Kidney (tissue), 14 donors: ENCODE data around the gene ANKRD11. TPM values are rescaled to one million over a fixed set of nuclear protein-coding genes. Genes with fewer than 3 reads are reported as not detected.
A peak's percentile ranks its signal among the peaks of the same experiment; 100 is the strongest.

ENCODE experiments used
- DNase-seq, 5 donors: peaks; one replicate each; pipeline ENCODE4 v3.0.0-alpha.2; 2013 to 2020
- FAIRE-seq: peaks from 2 replicates; lab custom pipeline; 2012; peaks lifted over from hg19 to GRCh38; lab: Jason Lieb, UNC
- H3K27ac ChIP-seq, 2 donors: one replicate each; pipeline ENCODE4 v1.7.0; 2013; ENCODE audit warnings: low read depth in 2 of 2, low read length in 2 of 2, inconsistent platforms in 1 of 2
- H3K27me3 ChIP-seq: one replicate; pipeline ENCODE4 v1.7.1; 2013; ENCODE audit warnings: low read length, inconsistent platforms; ENCODE audit not compliant: control insufficient read depth, insufficient read depth
- H3K36me3 ChIP-seq, 3 donors: one replicate each; pipeline versions ENCODE4 v1.7.0 to v1.7.1; 2013; ENCODE audit warnings: low read length in 3 of 3, control low read depth in 1 of 3, inconsistent platforms in 1 of 3; ENCODE audit not compliant: insufficient read depth in 3 of 3, control insufficient read depth in 2 of 3
- H3K4me1 ChIP-seq, 3 donors: one replicate each; pipeline versions ENCODE4 v1.7.0 to v1.7.1; 2013; ENCODE audit warnings: low read length in 3 of 3, inconsistent platforms in 1 of 3, low read depth in 1 of 3; ENCODE audit not compliant: control insufficient read depth in 2 of 3, insufficient read depth in 2 of 3
- H3K4me3 ChIP-seq, 3 donors: one replicate each; pipeline versions ENCODE4 v1.7.0 to v1.8.1; 2013; ENCODE audit warnings: low read length in 3 of 3, control low read depth in 1 of 3, inconsistent platforms in 1 of 3
- H3K9ac ChIP-seq, 3 donors: one replicate each; pipeline versions ENCODE4 v1.7.0 to v1.7.1; 2013; ENCODE audit warnings: low read length in 3 of 3, control low read depth in 1 of 3, inconsistent platforms in 1 of 3
- H3K9me3 ChIP-seq, 3 donors: one replicate each; pipeline versions ENCODE4 v1.7.0 to v1.7.1; 2013; ENCODE audit warnings: low read length in 3 of 3, control low read depth in 1 of 3, inconsistent platforms in 1 of 3; ENCODE audit not compliant: control insufficient read depth in 2 of 3, insufficient read depth in 1 of 3
- CTCF ChIP-seq: IDR thresholded peaks from 3 replicates; pipeline ENCODE4 v1.5.1; 2012; ENCODE audit warnings: mild to moderate bottlenecking, moderate library complexity, borderline replicate concordance; ENCODE audit not compliant: insufficient read depth; ENCODE audit errors: extremely low read depth
- intact Hi-C: fragments of 100-400 bp; cut with DNase I; formaldehyde crosslinking; loops from one replicate; pipeline ENCODE4 v1.11.1; 2022
- polyA plus RNA-seq: library from polyadenylated mRNA; stranded (reverse); fragments of 350-450 nt; fragmentation: Illumina TruSeq; extraction: RNeasy Lipid Tissue Mini Kit (QIAGEN cat#74804); gene quantifications from one replicate; pipeline ENCODE4 v1.2.3, GENCODE V29; 2014; ENCODE audit warnings: low read depth, low replicate concordance; ENCODE audit not compliant: insufficient read depth
- total RNA-seq: library from RNA; stranded (reverse); fragmentation: NEBNext Ultra II Directional; extraction: Animal tissue kit (Norgen Biotek cat#: 25700); gene quantifications from one replicate; pipeline ENCODE4 v1.2.1, GENCODE V29; 2021
- donor health status: control.
- donor health status: control.
- donor health status: control.
- donor health status: control.
- donor health status: control.
- donor health status: DM: yes; HTN: yes; CAD: no.
- donor health status: Normal renal cell carcinoma (clear cell type).

The ANKRD11 gene
- total and polyA plus RNA-seq, 2 donors from 2014 or later, result 36.2 to 154 TPM

GRCh38 chr16:89498839-89499238, 8.5 kb upstream of the ANKRD11 start:
- DNase-seq (peak; percentile 57 to 84 (median 71)), FAIRE-seq (no peak)
- Histone ChIP-seq H3K9me3 (no peaks in the 10 kb centered on the region), H3K4me3 (no peak overlapping the region), H3K27me3 (no peaks in the 10 kb centered on the region), H3K9ac (no peak overlapping the region), H3K36me3 (no peaks in the 10 kb centered on the region), H3K27ac (no peak overlapping the region), H3K4me1 (no peaks in the 10 kb centered on the region)
- no peak for TF ChIP-seq CTCF
- intact Hi-C loops, result no loop called here

GRCh38 chr16:89495121-89495520, 4.8 kb upstream of the ANKRD11 start:
- Histone ChIP-seq H3K9ac (no peak overlapping the region), H3K4me3 (no peak overlapping the region), H3K36me3 (no peaks in the 10 kb centered on the region), H3K4me1 (peaks cover 0 to 9% (median 0%) of the 10 kb centered on the region in 3 donors), H3K27ac (no peak overlapping the region), H3K27me3 (no peaks in the 10 kb centered on the region), H3K9me3 (no peaks in the 10 kb centered on the region)
- no peak for DNase-seq
- no peak for FAIRE-seq
- intact Hi-C loops, result no loop called here
- no peak for TF ChIP-seq CTCF

- Histone ChIP-seq H3K4me3 (no peak overlapping the region), H3K27ac (no peak overlapping the region), H3K9me3 (no peaks in the 10 kb centered on the region), H3K36me3 (no peaks in the 10 kb centered on the region), H3K4me1 (peaks cover 0 to 10% (median 2%) of the 10 kb centered on the region in 3 donors), H3K9ac (no peak overlapping the region), H3K27me3 (no peaks in the 10 kb centered on the region)
- DNase-seq (no peak), FAIRE-seq (no peak)
- no peak for TF ChIP-seq CTCF
- intact Hi-C loops, result no loop called here
Observed at GRCh38 chr16:89493776-89494175, 3.4 kb upstream of the ANKRD11 start.
